Effector CD8-positive, alpha-beta T cell (primary cell): ENCODE results near the gene CERK.
"Not testable (repeated sequence)": the region's sequence is repeated elsewhere in the genome, so short reads cannot be mapped to it uniquely, and the experiment has no call there.

Experiments
- DNase-seq: peaks from one replicate; lab custom pipeline; 2025; lab: John Stamatoyannopoulos, UW

Gene CERK

GRCh38 chr22:46646531-46647215 lies 91.4 kb downstream of the CERK start:
- DNase-seq = no peak

DNA sequence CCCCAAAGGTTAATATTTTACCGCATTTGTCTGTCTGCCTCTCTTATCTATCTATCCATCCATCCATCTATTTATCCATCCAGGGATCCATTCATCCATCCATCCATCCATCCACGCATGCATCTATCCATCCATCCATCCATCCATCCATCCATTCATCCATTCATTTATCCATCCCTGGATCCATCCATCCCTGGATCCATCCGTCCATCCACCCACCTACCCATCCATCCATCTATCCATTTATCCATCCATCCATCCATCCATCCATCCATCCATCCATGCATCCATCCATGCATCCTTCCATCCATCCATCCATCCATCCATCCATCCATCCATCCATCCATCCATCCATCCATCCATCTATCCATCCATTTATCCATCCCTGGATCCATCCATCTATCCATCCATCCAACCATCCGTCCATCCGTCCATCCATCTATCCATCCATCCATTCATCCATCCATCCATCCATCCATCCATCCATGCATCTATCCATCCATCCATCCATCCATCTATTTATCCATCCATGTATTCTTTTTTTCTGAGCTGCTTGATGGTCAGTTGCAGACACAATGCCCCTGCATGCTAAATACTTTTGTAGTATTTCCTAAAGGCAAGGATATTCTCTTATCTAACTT lies 95.1 kb downstream of the CERK start:
- not testable (repeated sequence) for DNase-seq

GRCh38 chr22:46641811-46642266 lies 96.2 kb downstream of the CERK start:
- DNase-seq = no peak

- no peak for DNase-seq
These were observed 97.6 kb downstream of the CERK start for GRCh38 chr22:46640293-46641055.

DNA sequence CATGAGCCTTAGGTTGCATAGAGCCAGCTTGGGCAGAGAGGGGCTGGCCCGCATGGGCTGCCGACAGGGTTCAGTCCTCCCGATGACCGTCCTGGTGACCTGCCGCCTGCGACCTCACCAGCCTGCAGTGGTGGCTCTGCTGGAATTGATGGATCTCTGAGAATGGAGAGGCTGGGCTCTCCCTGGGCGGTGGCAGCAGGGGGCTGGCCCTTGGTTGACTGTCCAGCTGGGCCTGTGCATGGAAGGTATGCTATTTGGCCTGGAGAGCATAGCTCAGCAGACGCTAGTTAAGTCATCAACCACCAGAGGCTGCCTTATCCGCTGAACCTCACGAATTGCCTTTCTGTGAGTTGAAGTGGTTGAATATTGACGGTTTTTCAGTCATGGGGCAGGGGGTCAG lies 98.2 kb downstream of the CERK start:
- DNase-seq = no peak

GRCh38 chr22:46638601-46639431 lies 99.2 kb downstream of the CERK start:
- DNase-seq = no peak

- DNase-seq = no peak
These were observed 100.1 kb downstream of the CERK start for GRCh38 chr22:46637711-46638600.

- no peak for DNase-seq
These were observed 101.6 kb downstream of the CERK start for GRCh38 chr22:46636221-46637002.

- no peak for DNase-seq
These were observed 102.3 kb downstream of the CERK start for GRCh38 chr22:46635756-46636155.

- not testable (repeated sequence) for DNase-seq
These were observed 102.9 kb downstream of the CERK start for GRCh38 chr22:46634973-46635685.
